Measurements from ENCODE around the gene CTNNBIP1. TPM values are rescaled to one million over a fixed set of nuclear protein-coding genes. Genes with fewer than 3 reads are reported as not detected.
"Not testable (repeated sequence)": the region's sequence is repeated elsewhere in the genome, so short reads cannot be mapped to it uniquely, and the experiment has no call there.

Gene CTNNBIP1
- total RNA-seq, 1 experiment from 2014 or later = 31.3 TPM

- Histone ChIP-seq H3K4me2 (ENCODE audit: low read length) (no peak overlapping the region), H3K27me3 (ENCODE audit: insufficient read depth, low read length) (no peaks in the 10 kb centered on the region), H3K9me3 (ENCODE audit: control insufficient read depth in 1 of 2, insufficient read depth in 1 of 2, low read depth in 1 of 2, low read length in 2 of 2) (no peaks in the 10 kb centered on the region), H3K9me2 (ENCODE audit: insufficient read depth) (no peaks in the 10 kb centered on the region), H3K4me1 (ENCODE audit: control insufficient read depth in 1 of 2, insufficient read depth in 2 of 2, low read length in 2 of 2) (no peaks in the 10 kb centered on the region), H3K9ac (ENCODE audit: low read length) (no peak overlapping the region), H4K20me1 (ENCODE audit: insufficient read depth) (no peaks in the 10 kb centered on the region), H3K4me3 (replicated peaks in 1 of 2; ENCODE audit: low read depth in 1 of 2, low read length in 2 of 2) (no peak overlapping the region), H3K79me2 (ENCODE audit: insufficient read depth, low read length) (no peaks in the 10 kb centered on the region), H3K27ac (ENCODE audit: low read depth, low read length) (no peak overlapping the region), H2AFZ (ENCODE audit: low read depth, low read length, poor library complexity, severe bottlenecking) (no peak overlapping the region), H3K36me3 (ENCODE audit: control insufficient read depth in 1 of 2, insufficient read depth in 2 of 2, low read length in 2 of 2) (no peaks in the 10 kb centered on the region)
- no TSS peak for BruUV-seq (replicated peaks)
- intact Hi-C loops (cut with micrococcal nuclease) = no loop called here
- ChIA-PET CTCF (no interaction called here), RAD21 (ENCODE audit: low non-redundant PET in 1 of 2, low total read pairs in 2 of 2, uncharacterized antibody in 2 of 2, unreplicated experiment in 2 of 2) (no interaction called here), POLR2A (interaction anchor here (1.2 kb wide), 1 partner anchor 25 kb away, joined by 4 read pairs; the partner anchor contains the start of genes LZIC and NMNAT1)
- TF ChIP-seq SRF (IDR thresholded peaks at IDR 0.05; ENCODE audit: low read depth) = no peak
- no peak for TF ChIP-seq MAX (IDR thresholded peaks at IDR 0.05)
- TF ChIP-seq RAD21 (IDR thresholded peaks at IDR 0.05; ENCODE audit: low read depth) = no peak
- TF ChIP-seq EZH2phosphoT487 (IDR thresholded peaks at IDR 0.05; ENCODE audit: borderline replicate concordance) = no peak
- TF ChIP-seq JUND (IDR thresholded peaks at IDR 0.05) = no peak
- TF ChIP-seq ZNF274 (IDR thresholded peaks at IDR 0.05; ENCODE audit: low read depth, low read length) = no peak
- no peak for TF ChIP-seq ZBTB33 (IDR thresholded peaks at IDR 0.05; ENCODE audit: extremely low read depth, insufficient replicate concordance, low read length)
- no peak for TF ChIP-seq SP1 (IDR thresholded peaks at IDR 0.05; ENCODE audit: low read depth)
- TF ChIP-seq REST (IDR thresholded peaks at IDR 0.05; ENCODE audit: low read depth) = no peak
- TF ChIP-seq SIN3A (IDR thresholded peaks at IDR 0.05; ENCODE audit: low read depth) = no peak
- no peak for TF ChIP-seq CBX3 (IDR thresholded peaks at IDR 0.05; ENCODE audit: low read depth)
- DNase-seq (ENCODE audit: low read depth, low spot score) = no peak
- no peak for ATAC-seq
Observed at GRCh38 chr1:9917901-9918300, 7.8 kb upstream of the CTNNBIP1 start.

GRCh38 chr1:9917495-9917894, 7.4 kb upstream of the CTNNBIP1 start:
- H3K9me3 ChIP-seq (ENCODE audit: control insufficient read depth in 1 of 2, insufficient read depth in 1 of 2, low read depth in 1 of 2, low read length in 2 of 2); H3K27me3 ChIP-seq (ENCODE audit: insufficient read depth, low read length); RAD21 ChIA-PET (ENCODE audit: low non-redundant PET in 1 of 2, low total read pairs in 2 of 2, uncharacterized antibody in 2 of 2, unreplicated experiment in 2 of 2); H3K4me2 ChIP-seq (ENCODE audit: low read length); H3K27ac ChIP-seq (ENCODE audit: low read depth, low read length); H3K4me1 ChIP-seq (ENCODE audit: control insufficient read depth in 1 of 2, insufficient read depth in 2 of 2, low read length in 2 of 2); intact Hi-C loops (cut with micrococcal nuclease); DNase-seq (ENCODE audit: low read depth, low spot score); H4K20me1 ChIP-seq (ENCODE audit: insufficient read depth); H3K9ac ChIP-seq (ENCODE audit: low read length); CTCF ChIA-PET; H3K36me3 ChIP-seq (ENCODE audit: control insufficient read depth in 1 of 2, insufficient read depth in 2 of 2, low read length in 2 of 2); H2AFZ ChIP-seq (ENCODE audit: low read depth, low read length, poor library complexity, severe bottlenecking); H3K9me2 ChIP-seq (ENCODE audit: insufficient read depth); BruUV-seq (replicated peaks); ATAC-seq; H3K4me3 ChIP-seq (replicated peaks in 1 of 2; ENCODE audit: low read depth in 1 of 2, low read length in 2 of 2); H3K79me2 ChIP-seq (ENCODE audit: insufficient read depth, low read length): not testable (repeated sequence)
- POLR2A ChIA-PET = interaction anchor here (1.2 kb wide), 1 partner anchor 26 kb away, joined by 4 read pairs; the partner anchor contains the start of genes LZIC and NMNAT1

Data from HCT116 (cell line).